Keratinocyte (primary cell): ENCODE data around the gene MEX3C. TPM values are rescaled to one million over a fixed set of nuclear protein-coding genes. Genes with fewer than 3 reads are reported as not detected.

Source experiments
- DNase-seq: peaks from one replicate; pipeline ENCODE4 v3.0.0-alpha.2; 2011; ENCODE audit warnings: low read depth, missing footprints, low spot score
- FAIRE-seq: peaks from 2 replicates; lab custom pipeline; 2011; peaks lifted over from hg19 to GRCh38; lab: Jason Lieb, UNC
- H2AFZ ChIP-seq: 2 replicates; pipeline ENCODE4 v1.6.0; 2012; ENCODE audit warnings: low read length, control low read depth, inconsistent platforms; ENCODE audit not compliant: control insufficient read depth
- H3K27ac ChIP-seq: 2 replicates; pipeline ENCODE4 v1.5.1; 2011; ENCODE audit warnings: low read length; ENCODE audit not compliant: control insufficient read depth, insufficient read depth
- H3K27me3 ChIP-seq: 3 replicates; pipeline ENCODE4 v1.6.0; 2011; ENCODE audit warnings: low read length; ENCODE audit not compliant: control insufficient read depth, insufficient read depth; ENCODE audit errors: extremely low read depth
- H3K36me3 ChIP-seq, 2 experiments: 2 replicates in 1 of 2; 3 replicates in 1 of 2; pipeline ENCODE4 v1.5.1; 2011; ENCODE audit warnings: low read length in 2 of 2, mild to moderate bottlenecking in 1 of 2; ENCODE audit not compliant: control insufficient read depth in 2 of 2, insufficient read depth in 2 of 2; ENCODE audit errors: extremely low read depth in 1 of 2
- H3K4me1 ChIP-seq: 3 replicates; pipeline ENCODE4 v1.5.1; 2011; ENCODE audit warnings: low read length; ENCODE audit not compliant: control insufficient read depth, insufficient read depth; ENCODE audit errors: extremely low read depth
- H3K4me2 ChIP-seq: 3 replicates; pipeline ENCODE4 v1.6.0; 2011; ENCODE audit warnings: low read depth, low read length; ENCODE audit not compliant: control insufficient read depth, insufficient read depth; ENCODE audit errors: extremely low read depth
- H3K4me3 ChIP-seq, 3 experiments: fragments of 200-600 bp in 1 of 3; sonication (generic) in 1 of 3; 2 replicates in 2 of 3; 3 replicates in 1 of 3; pipeline ENCODE4 v1.5.1; 2011 to 2016; ENCODE audit warnings: low read length in 3 of 3, mild to moderate bottlenecking in 3 of 3, control low read depth in 2 of 3, inconsistent platforms in 1 of 3, low read depth in 1 of 3, mixed read lengths in 1 of 3, mixed run types in 1 of 3, moderate library complexity in 1 of 3; ENCODE audit not compliant: control insufficient read depth in 2 of 3, insufficient read depth in 2 of 3; ENCODE audit errors: extremely low read depth in 1 of 3
- H3K79me2 ChIP-seq: 2 replicates; pipeline ENCODE4 v1.6.0; 2012; ENCODE audit warnings: low read length; ENCODE audit not compliant: control insufficient read depth, insufficient read depth
- H3K9ac ChIP-seq: 3 replicates; pipeline ENCODE4 v1.6.0; 2011; ENCODE audit warnings: low read length; ENCODE audit not compliant: control insufficient read depth, insufficient read depth; ENCODE audit errors: extremely low read depth
- H3K9me1 ChIP-seq: 3 replicates; pipeline ENCODE4 v1.6.0; 2011; ENCODE audit warnings: low read length; ENCODE audit not compliant: control insufficient read depth, insufficient read depth; ENCODE audit errors: extremely low read depth
- H3K9me3 ChIP-seq: 2 replicates; pipeline ENCODE4 v1.5.1; 2012; ENCODE audit warnings: low read depth, low read length; ENCODE audit not compliant: control insufficient read depth
- H4K20me1 ChIP-seq: 3 replicates; pipeline ENCODE4 v1.6.0; 2011; ENCODE audit warnings: low read length; ENCODE audit not compliant: control insufficient read depth, insufficient read depth; ENCODE audit errors: extremely low read depth
- CTCF ChIP-seq, 3 experiments: IDR thresholded peaks in 1 of 3; conservative IDR thresholded peaks in 1 of 3; optimal IDR thresholded peaks in 1 of 3; 2 replicates in 2 of 3; 3 replicates in 1 of 3; pipeline versions ENCODE3 to v1.5.1; 2011; ENCODE audit warnings: low read length in 3 of 3, mild to moderate bottlenecking in 3 of 3, moderate library complexity in 2 of 3, control low read depth in 1 of 3, inconsistent platforms in 1 of 3; ENCODE audit not compliant: insufficient read depth in 2 of 3; ENCODE audit errors: extremely low read depth in 1 of 3
- EZH2 ChIP-seq: IDR thresholded peaks from one replicate; pipeline ENCODE4 v1.6.1; 2012; ENCODE audit warnings: inconsistent platforms, mild to moderate bottlenecking, low read length, moderate library complexity
- dilution Hi-C: fragments of 300-500 bp; cut with MboI; formaldehyde crosslinking; loops from one replicate; pipeline ENCODE4 v1.7.0; 2020; ENCODE audit warnings: low sequenced_read_pairs; ENCODE audit not compliant: extremely low pct_ligation_motif_present
- polyA plus RNA-seq, 5 experiments: library from polyadenylated mRNA; depleted of rRNA in 3 of 5; stranded (reverse) in 3 of 5; stranded (forward) in 1 of 5; unstranded in 1 of 5; fragments of >200 nt; gene quantifications; 1 replicate in 1 of 5; 2 replicates in 3 of 5; 3 replicates in 1 of 5; pipeline versions ENCODE4 v1.2.1 to v1.2.3, GENCODE V29; 2011 to 2012; ENCODE audit warnings: missing spikeins in 2 of 5, low read depth in 1 of 5, low replicate concordance in 1 of 5

The MEX3C gene
- polyA plus RNA-seq, 1 donor (not counting 4 experiments of a cell fraction or from before 2014, with no cell fraction given): 75.1 TPM

GRCh38 chr18:51227660-51228059 lies 30.2 kb upstream of the MEX3C start:
- no peak overlapping the region for H3K4me3 ChIP-seq
- DNase-seq (no peak), FAIRE-seq (no peak)
- no peak overlapping the region for H3K27ac ChIP-seq
- no peak for TF ChIP-seq EZH2
- no peak for TF ChIP-seq CTCF (optimal IDR thresholded peaks at IDR 0.05 in 1 of 3, IDR thresholded peaks at IDR 0.05 in 1 of 3, conservative IDR thresholded peaks at IDR 0.05 in 1 of 3; ENCODE audit: extremely low read depth in 1 of 3, insufficient read depth in 2 of 3, low read length in 3 of 3)
- H3K4me2 ChIP-seq: no peak overlapping the region
- H3K27me3 ChIP-seq: no peaks in the 10 kb centered on the region
- dilution Hi-C loops: no loop called here
- no peak overlapping the region for H2AFZ ChIP-seq
- no peaks in the 10 kb centered on the region for H3K36me3 ChIP-seq
- H3K9me1 ChIP-seq: no peaks in the 10 kb centered on the region
- H3K9me3 ChIP-seq: no peaks in the 10 kb centered on the region
- peaks cover 3% of the 10 kb centered on the region for H3K4me1 ChIP-seq
- H4K20me1 ChIP-seq: no peaks in the 10 kb centered on the region
- no peak overlapping the region for H3K9ac ChIP-seq
- no peaks in the 10 kb centered on the region for H3K79me2 ChIP-seq

GRCh38 chr18:51226587-51227350 lies 29.3 kb upstream of the MEX3C start:
- H3K27ac ChIP-seq: no peak overlapping the region
- H3K79me2 ChIP-seq: no peaks in the 10 kb centered on the region
- no peak overlapping the region for H3K4me3 ChIP-seq
- dilution Hi-C loops: no loop called here
- H3K9ac ChIP-seq: no peak overlapping the region
- H3K9me3 ChIP-seq: no peaks in the 10 kb centered on the region
- DNase-seq: no peak
- H3K4me1 ChIP-seq: peaks cover 3% of the 10 kb centered on the region
- H4K20me1 ChIP-seq: no peaks in the 10 kb centered on the region
- H3K9me1 ChIP-seq: no peaks in the 10 kb centered on the region
- no peaks in the 10 kb centered on the region for H3K27me3 ChIP-seq
- H3K36me3 ChIP-seq: no peaks in the 10 kb centered on the region
- H3K4me2 ChIP-seq: no peak overlapping the region
- no peak overlapping the region for H2AFZ ChIP-seq
- TF ChIP-seq CTCF (optimal IDR thresholded peaks at IDR 0.05 in 1 of 3, IDR thresholded peaks at IDR 0.05 in 1 of 3, conservative IDR thresholded peaks at IDR 0.05 in 1 of 3; ENCODE audit: extremely low read depth in 1 of 3, insufficient read depth in 2 of 3, low read length in 3 of 3): no peak
- TF ChIP-seq EZH2: no peak
- no peak for FAIRE-seq
